GM21529 (cell line): ENCODE results near the gene SPACA1.

Source experiments
- ATAC-seq: cut with Tn5 transposase; IDR thresholded peaks from one replicate; pipeline ENCODE4 v1.9.1; 2021; ENCODE audit not compliant: unreplicated experiment

SPACA1 gene

GRCh38 chr6:88089708-88090107 lies 42.1 kb downstream of the SPACA1 start:
- ATAC-seq = no peak

- ATAC-seq = no peak
Observed at GRCh38 chr6:88105741-88106340, 58.2 kb downstream of the SPACA1 start.

GRCh38 chr6:88107241-88107640 lies 59.6 kb downstream of the SPACA1 start:
- no peak for ATAC-seq

GRCh38 chr6:88111991-88112390 lies 64.3 kb downstream of the SPACA1 start:
- no peak for ATAC-seq

- no peak for ATAC-seq
Observed at GRCh38 chr6:88114838-88115237, 67.2 kb downstream of the SPACA1 start.

- ATAC-seq = no peak
Observed at GRCh38 chr6:88115307-88115706, 67.7 kb downstream of the SPACA1 start.

GRCh38 chr6:88116276-88116675 lies 68.6 kb downstream of the SPACA1 start:
- no peak for ATAC-seq
